Rectal smooth muscle tissue (tissue), 1 donor: Measurements from ENCODE around the gene SMYD3.

Experiments used
- H3K27ac ChIP-seq: one replicate; pipeline ENCODE4 v1.7.0; 2013; ENCODE audit warnings: low read depth, low read length, inconsistent platforms
- H3K27me3 ChIP-seq: one replicate; pipeline ENCODE4 v1.7.0; 2013; ENCODE audit warnings: low read length; ENCODE audit not compliant: control insufficient read depth, insufficient read depth
- H3K36me3 ChIP-seq: one replicate; pipeline ENCODE4 v1.7.0; 2013; ENCODE audit warnings: low read length; ENCODE audit not compliant: control insufficient read depth, insufficient read depth
- H3K4me1 ChIP-seq: one replicate; pipeline ENCODE4 v1.7.0; 2013; ENCODE audit warnings: low read length; ENCODE audit not compliant: control insufficient read depth, insufficient read depth
- H3K4me3 ChIP-seq: one replicate; pipeline ENCODE4 v1.7.0; 2013; ENCODE audit warnings: low read length
- H3K9ac ChIP-seq: one replicate; pipeline ENCODE4 v1.7.0; 2013; ENCODE audit warnings: low read length

The SMYD3 gene

GRCh38 chr1:245856944-245857531, 650.0 kb downstream of the SMYD3 start:
- Histone ChIP-seq H3K27ac (no peak overlapping the region), H3K4me1 (peaks cover 7% of the 10 kb centered on the region), H3K9ac (no peak overlapping the region), H3K36me3 (no peaks in the 10 kb centered on the region), H3K4me3 (no peak overlapping the region), H3K27me3 (no peaks in the 10 kb centered on the region)

DNA sequence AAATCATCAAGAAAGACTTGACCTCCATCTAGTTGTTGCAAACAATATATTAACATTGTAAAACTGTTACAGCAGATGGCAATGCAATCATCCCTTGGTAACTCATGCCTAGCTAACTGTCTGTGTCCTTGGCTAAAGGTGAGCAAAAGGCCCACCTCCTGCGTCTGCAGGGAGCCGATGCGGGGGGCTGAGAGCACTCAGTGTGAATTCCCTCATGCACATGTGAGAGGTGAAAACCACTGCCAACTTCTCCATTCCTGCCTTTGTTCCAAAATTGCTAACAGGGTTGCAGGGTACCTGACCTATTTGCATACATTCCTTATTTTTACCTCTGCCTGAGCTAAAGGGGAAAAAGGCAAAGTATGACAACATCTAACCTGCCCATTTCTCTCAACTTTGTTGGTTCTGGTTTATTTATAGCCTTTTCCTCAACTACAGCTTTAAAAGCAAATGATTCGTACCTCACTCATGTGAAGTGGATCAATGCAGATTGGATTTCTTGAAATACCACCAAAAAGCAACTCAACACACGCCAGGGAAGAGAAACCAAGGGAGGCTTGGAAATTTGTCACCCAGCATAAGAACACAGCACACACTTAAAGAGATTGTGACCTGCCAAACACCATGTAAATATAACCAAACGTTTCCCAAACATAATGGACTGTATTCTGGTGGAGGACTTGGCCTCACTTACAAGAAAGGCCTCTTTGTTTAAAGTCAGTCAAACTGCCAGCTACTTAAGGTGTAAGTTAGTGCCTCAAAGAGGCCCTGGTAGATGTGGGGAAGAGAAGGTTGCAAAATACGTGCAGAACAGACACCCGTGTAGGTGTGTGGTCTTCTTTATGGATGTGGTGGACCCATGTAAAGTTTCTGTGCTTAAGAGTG, 651.0 kb downstream of the SMYD3 start:
- H3K27ac ChIP-seq = no peak overlapping the region
- no peaks in the 10 kb centered on the region for H3K36me3 ChIP-seq
- no peaks in the 10 kb centered on the region for H3K27me3 ChIP-seq
- H3K9ac ChIP-seq = no peak overlapping the region
- H3K4me1 ChIP-seq = peaks cover 7% of the 10 kb centered on the region
- no peak overlapping the region for H3K4me3 ChIP-seq

GRCh38 chr1:245853291-245853690, 653.8 kb downstream of the SMYD3 start:
- Histone ChIP-seq H3K4me3 (no peak overlapping the region), H3K27me3 (no peaks in the 10 kb centered on the region), H3K27ac (no peak overlapping the region), H3K9ac (no peak overlapping the region), H3K36me3 (no peaks in the 10 kb centered on the region), H3K4me1 (no peaks in the 10 kb centered on the region)

DNA sequence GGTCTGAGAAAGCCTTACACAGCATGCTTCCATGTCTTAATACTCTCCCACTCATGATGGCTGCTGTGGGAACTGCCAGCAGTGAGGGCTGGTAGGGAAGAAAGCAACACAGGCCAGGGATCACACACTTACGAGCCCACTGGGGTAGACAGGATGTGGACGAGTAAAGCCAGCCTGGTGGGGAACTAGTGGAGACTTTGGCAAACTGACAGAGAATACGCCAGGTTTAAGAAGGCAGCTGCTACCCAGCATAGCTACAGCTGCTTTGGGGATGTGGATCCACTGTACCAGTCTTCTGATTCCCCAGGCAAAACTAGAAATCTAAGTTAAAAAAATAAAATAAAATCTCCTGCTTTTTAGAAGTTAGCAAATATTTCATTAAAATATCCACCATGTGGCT, 664.0 kb downstream of the SMYD3 start:
- no peaks in the 10 kb centered on the region for H3K4me1 ChIP-seq
- no peak overlapping the region for H3K27ac ChIP-seq
- H3K9ac ChIP-seq = no peak overlapping the region
- no peaks in the 10 kb centered on the region for H3K36me3 ChIP-seq
- H3K4me3 ChIP-seq = no peak overlapping the region
- no peaks in the 10 kb centered on the region for H3K27me3 ChIP-seq

GRCh38 chr1:245842106-245842505, 665.0 kb downstream of the SMYD3 start:
- Histone ChIP-seq H3K36me3 (no peaks in the 10 kb centered on the region), H3K9ac (no peak overlapping the region), H3K4me3 (no peak overlapping the region), H3K4me1 (no peaks in the 10 kb centered on the region), H3K27ac (no peak overlapping the region), H3K27me3 (no peaks in the 10 kb centered on the region)

DNA sequence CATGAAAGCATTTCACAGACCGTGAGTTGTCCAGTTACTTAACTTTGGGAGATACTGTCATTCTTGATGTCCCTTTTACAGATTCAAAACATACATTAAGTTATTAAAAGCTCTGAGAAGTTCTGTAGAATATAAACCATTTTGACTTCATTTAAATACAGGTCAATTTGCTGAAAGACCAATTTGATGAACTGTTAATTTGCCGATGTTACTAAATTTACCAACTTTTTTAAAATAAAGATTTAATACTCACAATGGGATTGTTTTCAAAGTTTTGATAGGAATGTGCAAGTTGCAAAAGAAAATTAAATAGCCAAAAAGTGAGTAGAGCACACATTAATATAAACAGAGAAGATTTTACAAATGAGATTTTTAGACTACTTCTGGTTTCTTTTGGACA, 666.1 kb downstream of the SMYD3 start:
- no peak overlapping the region for H3K4me3 ChIP-seq
- no peaks in the 10 kb centered on the region for H3K4me1 ChIP-seq
- H3K9ac ChIP-seq = no peak overlapping the region
- H3K27ac ChIP-seq = no peak overlapping the region
- H3K27me3 ChIP-seq = no peaks in the 10 kb centered on the region
- H3K36me3 ChIP-seq = no peaks in the 10 kb centered on the region

DNA sequence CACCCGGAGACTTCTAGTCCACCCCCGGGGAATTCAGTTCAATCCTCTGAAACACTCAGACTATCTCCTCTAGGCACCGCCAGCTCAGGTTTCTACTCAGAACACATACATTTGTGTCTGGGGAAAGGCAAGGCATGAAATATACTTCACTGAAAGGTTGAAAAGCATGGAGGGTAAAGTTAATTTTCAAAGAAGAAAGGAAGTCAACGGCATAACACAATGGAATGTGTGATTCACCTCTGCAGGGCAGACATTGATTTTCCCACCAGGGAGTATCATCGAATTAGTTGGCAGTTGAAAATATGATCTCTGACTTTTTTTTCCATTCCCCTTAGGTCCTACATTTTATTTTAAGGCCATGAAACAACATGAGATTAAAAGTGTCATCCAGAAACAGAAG, 669.4 kb downstream of the SMYD3 start:
- no peak overlapping the region for H3K9ac ChIP-seq

GRCh38 chr1:245835386-245835785, 671.7 kb downstream of the SMYD3 start:
- Histone ChIP-seq H3K27me3 (no peaks in the 10 kb centered on the region), H3K4me1 (peaks cover 2% of the 10 kb centered on the region), H3K27ac (no peak overlapping the region), H3K36me3 (no peaks in the 10 kb centered on the region), H3K4me3 (no peak overlapping the region), H3K9ac (no peak overlapping the region)

More for the DNA sequence above, 669.4 kb downstream of the SMYD3 start:
- Histone ChIP-seq H3K36me3 (no peaks in the 10 kb centered on the region), H3K4me3 (no peak overlapping the region), H3K27me3 (no peaks in the 10 kb centered on the region), H3K4me1 (no peaks in the 10 kb centered on the region), H3K27ac (no peak overlapping the region)

DNA sequence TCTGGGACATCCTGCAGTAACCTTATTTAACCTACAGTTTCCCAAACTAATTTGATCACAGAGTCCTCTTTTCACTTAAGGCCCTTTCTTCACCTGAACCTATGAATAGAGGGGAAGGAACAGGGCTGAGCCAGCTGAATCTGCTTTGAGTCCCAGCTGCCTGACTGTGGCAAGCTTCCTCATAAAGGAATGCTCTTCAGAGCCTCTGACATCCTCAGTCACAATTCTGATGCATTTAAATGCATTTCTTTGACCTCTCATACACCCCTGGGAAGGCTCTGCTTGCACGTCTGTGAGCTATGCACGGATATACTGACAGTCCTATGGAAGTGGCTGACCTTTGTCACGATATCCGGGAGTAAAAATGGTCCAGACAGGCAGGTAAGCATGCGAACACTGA, 673.1 kb downstream of the SMYD3 start:
- H3K4me3 ChIP-seq = no peak overlapping the region
- no peak overlapping the region for H3K27ac ChIP-seq
- no peaks in the 10 kb centered on the region for H3K36me3 ChIP-seq
- H3K27me3 ChIP-seq = no peaks in the 10 kb centered on the region
- H3K9ac ChIP-seq = no peak overlapping the region
- peaks cover 2% of the 10 kb centered on the region for H3K4me1 ChIP-seq

DNA sequence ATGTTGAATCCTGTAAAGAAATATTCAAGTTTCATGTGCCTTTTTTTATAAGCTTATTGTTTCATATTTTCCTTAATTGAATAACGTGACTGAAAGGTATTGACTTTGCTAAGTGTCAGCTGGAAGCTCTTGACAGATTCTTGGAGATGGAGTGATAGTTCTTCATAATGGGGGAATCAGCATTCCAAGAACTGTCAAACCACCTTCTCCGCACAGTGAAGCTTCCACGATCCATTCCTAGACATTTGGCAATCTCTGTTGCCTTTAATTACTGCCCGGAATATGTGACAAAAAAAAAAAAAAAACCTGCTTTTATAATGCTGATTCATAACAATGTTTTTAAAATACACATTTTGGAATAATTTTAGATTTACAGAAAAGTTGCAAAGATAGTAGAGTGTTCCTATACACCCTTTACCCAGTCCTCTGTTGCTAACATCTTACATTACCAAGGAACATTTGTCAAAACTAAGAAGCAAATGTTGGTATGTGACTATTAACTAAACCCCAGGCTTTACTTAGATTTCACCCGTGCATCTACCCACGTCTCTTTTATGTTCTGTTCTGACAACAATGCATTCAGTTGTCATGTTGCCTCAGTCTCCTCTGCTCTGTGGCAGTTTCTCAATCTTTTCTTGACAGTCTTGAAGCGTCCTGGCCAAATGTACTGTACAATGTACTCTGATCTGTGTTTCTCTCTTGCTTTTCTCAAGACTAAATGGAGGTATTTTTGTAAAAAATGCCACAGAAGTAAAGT, 674.1 kb downstream of the SMYD3 start:
- H3K27me3 ChIP-seq = no peaks in the 10 kb centered on the region
- no peak overlapping the region for H3K4me3 ChIP-seq
- no peak overlapping the region for H3K27ac ChIP-seq
- no peak overlapping the region for H3K9ac ChIP-seq
- no peaks in the 10 kb centered on the region for H3K36me3 ChIP-seq
- peaks cover 2% of the 10 kb centered on the region for H3K4me1 ChIP-seq

- H3K9ac ChIP-seq = no peak overlapping the region
- H3K4me3 ChIP-seq = no peak overlapping the region
- H3K36me3 ChIP-seq = no peaks in the 10 kb centered on the region
- peaks cover 2% of the 10 kb centered on the region for H3K4me1 ChIP-seq
- no peaks in the 10 kb centered on the region for H3K27me3 ChIP-seq
- H3K27ac ChIP-seq = no peak overlapping the region
Observed at GRCh38 chr1:245831518-245831917, 675.6 kb downstream of the SMYD3 start.

DNA sequence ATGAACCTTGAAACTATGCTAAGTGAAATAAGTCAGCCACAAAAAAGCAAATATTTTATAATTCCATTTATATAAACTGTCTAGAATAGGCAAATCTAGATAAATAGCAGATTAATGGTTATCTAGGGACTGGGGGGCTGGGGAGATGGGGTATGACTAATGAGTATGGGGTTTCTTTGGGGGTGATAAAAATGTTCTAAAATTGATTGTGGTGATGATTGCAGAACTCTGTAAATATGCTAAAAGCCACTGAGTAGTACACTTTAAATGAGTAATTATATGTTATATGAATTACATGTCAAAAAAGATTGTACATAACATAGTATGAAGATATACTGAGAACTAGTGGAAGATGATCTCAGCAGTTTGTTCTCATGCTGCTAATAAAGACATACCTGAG, 677.3 kb downstream of the SMYD3 start:
- peaks cover 2% of the 10 kb centered on the region for H3K4me1 ChIP-seq
- no peak overlapping the region for H3K9ac ChIP-seq
- H3K27ac ChIP-seq = no peak overlapping the region

More for the DNA sequence above, 677.3 kb downstream of the SMYD3 start:
- Histone ChIP-seq H3K36me3 (no peaks in the 10 kb centered on the region), H3K4me3 (no peak overlapping the region), H3K27me3 (no peaks in the 10 kb centered on the region)
